HL-60/S4 treated with retinoic acid at 250 ng/mL for 4 days and 3 days (cell line): ENCODE measurements around the gene TENM3.

ENCODE experiments used
- in situ Hi-C: fragments of 300-500 bp; cut with MboI; formaldehyde crosslinking; loops from 2 replicates; pipeline ENCODE4 v1.7.0; 2022; ENCODE audit warnings: low sequenced_read_pairs

TENM3 gene

DNA sequence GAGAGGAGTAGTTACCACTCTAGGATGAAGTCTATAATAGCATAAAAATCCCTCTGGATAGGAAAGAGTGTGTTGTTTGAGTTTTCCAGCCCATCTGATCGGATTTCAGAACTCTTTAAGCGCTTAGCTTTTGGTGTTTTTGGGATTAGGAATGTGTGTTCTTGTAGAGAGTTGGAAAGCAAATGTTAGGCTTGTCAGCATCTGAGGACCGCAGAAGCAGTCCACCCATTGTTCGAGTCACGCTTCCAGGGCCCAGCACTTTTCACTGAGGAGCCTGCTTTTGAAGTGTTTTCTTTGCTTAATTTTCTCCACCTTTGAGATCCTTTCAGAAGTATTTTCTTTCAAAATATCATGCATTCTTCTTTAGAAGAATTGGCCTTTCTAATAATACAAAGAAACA is 306.2 kb downstream of the TENM3 start:
- in situ Hi-C loops, result no loop called here

DNA sequence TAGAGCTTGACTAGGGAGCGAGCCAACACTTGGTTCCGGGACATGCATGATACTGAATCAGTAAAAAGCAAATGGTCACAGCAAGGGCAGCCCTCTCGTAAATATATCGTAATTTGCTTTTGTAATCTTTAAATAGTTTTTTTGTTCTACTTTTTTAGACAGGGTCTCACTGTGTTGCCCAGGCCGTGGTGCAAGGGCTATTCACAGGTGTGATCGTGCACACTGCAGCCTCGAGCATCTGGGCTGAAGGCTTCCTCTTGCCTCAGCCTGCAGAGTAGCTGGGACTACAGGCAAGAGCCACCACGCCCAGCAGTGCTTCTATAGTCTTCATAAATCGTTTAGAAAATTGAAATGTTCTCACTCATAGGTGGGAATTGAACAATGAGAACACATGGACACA is 309.7 kb downstream of the TENM3 start:
- in situ Hi-C loops, result no loop called here

- in situ Hi-C loops, result no loop called here
Measured at GRCh38 chr4:182553653-182554052, 310.5 kb downstream of the TENM3 start.

DNA sequence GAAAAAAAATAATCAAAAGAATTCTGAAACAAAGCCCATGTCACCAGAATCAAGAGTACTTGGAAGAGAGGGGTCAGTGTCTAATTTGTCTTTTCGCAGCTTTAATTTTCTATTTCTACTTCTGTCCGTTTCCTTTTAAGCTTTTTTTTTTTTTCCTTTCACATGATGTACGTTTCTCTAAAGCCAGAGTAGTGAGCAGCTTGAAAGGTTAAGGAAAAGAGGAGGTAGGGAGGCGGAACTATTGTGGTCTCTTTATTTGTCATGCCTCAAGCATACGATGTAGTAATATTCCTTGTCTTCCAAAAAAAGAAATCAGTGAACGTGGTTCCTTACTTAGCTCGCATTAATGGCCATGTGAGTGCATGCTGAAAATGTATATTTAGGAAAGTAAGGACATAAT is 311.5 kb downstream of the TENM3 start:
- in situ Hi-C loops, result no loop called here

GRCh38 chr4:182555997-182556418 is 312.8 kb downstream of the TENM3 start:
- in situ Hi-C loops, result no loop called here

GRCh38 chr4:182556580-182556979 is 313.4 kb downstream of the TENM3 start:
- in situ Hi-C loops, result no loop called here

GRCh38 chr4:182560358-182560757 is 317.2 kb downstream of the TENM3 start:
- in situ Hi-C loops, result no loop called here

DNA sequence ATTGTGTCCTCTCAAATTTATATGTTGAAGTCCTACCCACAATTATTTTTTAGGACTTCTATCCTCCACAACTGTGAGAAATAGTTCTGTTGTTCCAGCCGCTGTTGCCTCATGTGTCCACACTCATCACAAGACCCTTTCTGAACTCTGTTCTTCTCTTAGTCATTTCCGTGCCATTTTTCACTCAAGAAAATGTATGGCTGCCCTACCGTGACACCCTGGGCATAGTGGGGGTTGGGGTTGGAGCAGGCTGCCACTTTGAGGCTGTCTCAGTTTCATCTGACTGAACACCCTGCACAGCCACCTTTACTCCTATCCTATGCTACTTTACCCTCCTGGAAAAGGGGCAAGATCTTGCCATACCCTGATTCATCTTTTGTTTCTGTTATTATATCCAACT is 319.1 kb downstream of the TENM3 start:
- in situ Hi-C loops, result no loop called here

DNA sequence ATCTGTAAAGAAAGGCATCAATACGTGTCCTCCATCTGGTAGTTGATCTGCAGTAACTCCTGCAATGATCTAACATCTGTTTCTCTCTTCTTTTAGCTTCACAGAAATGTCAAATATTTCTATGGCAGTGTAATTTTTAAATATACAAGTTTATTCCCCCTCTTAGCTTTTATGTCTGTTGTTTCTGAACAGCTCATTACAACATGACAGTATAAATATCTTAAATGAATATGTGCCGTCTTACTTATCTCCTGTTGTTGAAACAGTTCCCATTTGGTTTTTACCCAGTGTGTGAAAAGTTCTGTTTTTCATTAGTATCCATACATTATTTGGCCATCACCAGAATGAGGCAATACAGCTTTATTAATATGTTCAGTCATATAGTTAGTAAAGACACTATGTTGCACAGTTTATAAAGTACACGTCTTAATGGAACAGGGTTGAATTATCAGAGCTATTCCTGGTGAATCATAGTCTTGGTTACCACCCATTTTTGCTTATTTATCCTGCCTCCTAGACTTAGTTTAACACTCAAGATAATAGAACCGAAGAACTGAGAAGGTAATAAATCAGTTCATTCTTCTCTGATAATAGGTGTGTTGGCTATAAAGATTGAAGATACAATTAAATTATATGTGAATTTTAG is 321.6 kb downstream of the TENM3 start:
- in situ Hi-C loops, result no loop called here

DNA sequence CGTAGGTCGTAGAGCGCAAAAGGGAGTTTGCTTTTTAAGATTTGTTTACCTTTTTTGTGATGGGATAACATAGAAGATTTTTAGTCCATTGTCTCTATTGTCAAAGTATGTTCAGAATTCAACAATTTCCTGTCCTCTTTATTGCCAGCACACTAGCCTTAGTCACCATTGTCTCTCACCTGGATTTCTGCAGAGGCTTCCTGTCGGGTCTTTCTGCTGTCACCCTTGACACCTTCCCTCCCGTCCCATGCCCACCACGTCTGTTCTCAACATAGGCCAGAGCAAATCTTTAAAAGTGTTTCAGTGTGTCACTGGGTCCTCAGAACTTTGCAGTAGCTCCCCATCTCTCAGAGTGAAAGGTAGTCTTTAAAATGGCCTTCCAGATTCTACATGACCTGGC is 323.9 kb downstream of the TENM3 start:
- in situ Hi-C loops, result no loop called here

GRCh38 chr4:182569561-182569960 is 326.4 kb downstream of the TENM3 start:
- in situ Hi-C loops, result no loop called here

- in situ Hi-C loops, result no loop called here
Measured at GRCh38 chr4:182574706-182575105, 331.5 kb downstream of the TENM3 start.

GRCh38 chr4:182575225-182575624 is 332.0 kb downstream of the TENM3 start:
- in situ Hi-C loops, result no loop called here

- in situ Hi-C loops, result no loop called here
Measured at GRCh38 chr4:182576601-182577289, 333.5 kb downstream of the TENM3 start.

DNA sequence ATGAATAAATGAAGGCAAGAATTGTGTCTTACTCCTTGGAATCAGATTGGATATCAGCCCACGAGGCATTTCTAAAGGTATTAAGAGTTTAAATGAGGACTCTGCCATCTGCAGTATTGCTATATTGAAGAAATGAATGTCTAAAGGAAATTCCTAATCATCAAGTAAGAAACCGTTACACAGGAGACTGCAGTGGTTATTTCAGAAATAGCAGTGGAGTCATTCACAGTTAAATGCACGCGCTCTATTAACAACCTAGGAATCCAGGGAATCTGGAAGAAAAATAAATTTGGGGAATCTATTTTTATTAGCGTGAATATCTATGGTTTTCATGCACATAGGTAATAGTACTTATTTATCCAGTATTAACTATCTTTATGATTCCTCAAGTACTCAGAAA is 334.2 kb downstream of the TENM3 start:
- in situ Hi-C loops, result no loop called here

GRCh38 chr4:182578402-182578801 is 335.2 kb downstream of the TENM3 start:
- in situ Hi-C loops, result no loop called here

DNA sequence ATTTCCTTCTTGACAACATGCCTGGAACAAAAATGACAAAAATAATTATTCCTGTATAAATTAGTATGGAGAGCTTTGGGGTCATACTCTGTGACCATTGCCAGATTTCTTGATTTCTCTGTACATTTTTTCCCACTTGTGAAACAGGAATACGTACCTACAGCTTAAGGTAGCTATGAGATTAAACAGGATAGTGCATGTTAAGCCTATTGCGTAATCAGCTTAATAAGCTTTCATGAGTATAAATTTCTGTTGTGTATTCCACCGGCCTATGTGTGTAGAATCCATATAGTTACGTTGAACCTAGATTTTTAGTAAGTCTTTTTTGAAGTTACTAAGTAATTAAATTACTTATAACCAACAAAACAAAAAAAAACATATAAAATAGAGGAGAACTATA is 339.0 kb downstream of the TENM3 start:
- in situ Hi-C loops, result no loop called here

- in situ Hi-C loops, result no loop called here
Measured at GRCh38 chr4:182583703-182584415, 340.7 kb downstream of the TENM3 start.

- in situ Hi-C loops, result no loop called here
Measured at GRCh38 chr4:182585321-182585720, 342.1 kb downstream of the TENM3 start.

DNA sequence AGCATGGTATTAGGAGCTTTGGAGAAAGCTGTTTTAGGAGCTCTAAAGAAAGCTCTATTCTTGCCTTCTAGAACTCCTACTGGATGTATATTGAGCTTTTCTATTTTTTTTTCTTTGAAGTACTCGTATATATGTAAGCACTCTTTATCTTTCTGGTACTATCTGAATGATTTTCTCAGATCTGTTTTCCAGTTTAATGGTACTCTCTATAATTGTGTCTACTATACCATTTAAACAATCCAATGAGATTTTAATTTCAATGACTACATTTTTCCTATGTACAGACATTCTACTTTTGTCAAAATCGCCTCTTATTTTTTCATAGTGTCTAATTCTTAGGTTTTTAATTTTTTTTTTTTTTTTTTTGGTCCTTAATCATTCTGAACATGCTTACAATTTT is 345.9 kb downstream of the TENM3 start:
- in situ Hi-C loops, result no loop called here

DNA sequence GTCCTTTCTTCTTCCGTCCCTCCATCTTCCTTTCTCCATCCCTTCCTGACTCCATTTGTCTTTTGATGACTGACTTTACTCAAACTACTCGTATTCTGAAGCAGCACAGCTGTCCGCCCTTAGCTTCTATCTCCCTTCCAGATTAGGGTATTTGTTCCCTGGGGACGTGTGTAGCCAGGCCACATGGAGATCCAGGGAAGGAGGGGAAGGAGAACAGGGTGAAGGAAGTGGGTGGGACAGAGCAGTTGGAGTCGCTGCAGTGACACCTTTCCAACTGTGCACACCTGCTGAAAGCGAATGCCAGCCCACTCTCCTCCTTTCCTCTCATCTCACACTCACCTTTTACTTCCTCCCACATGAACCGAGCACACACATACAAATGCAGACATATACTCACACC is 350.2 kb downstream of the TENM3 start:
- in situ Hi-C loops, result no loop called here

DNA sequence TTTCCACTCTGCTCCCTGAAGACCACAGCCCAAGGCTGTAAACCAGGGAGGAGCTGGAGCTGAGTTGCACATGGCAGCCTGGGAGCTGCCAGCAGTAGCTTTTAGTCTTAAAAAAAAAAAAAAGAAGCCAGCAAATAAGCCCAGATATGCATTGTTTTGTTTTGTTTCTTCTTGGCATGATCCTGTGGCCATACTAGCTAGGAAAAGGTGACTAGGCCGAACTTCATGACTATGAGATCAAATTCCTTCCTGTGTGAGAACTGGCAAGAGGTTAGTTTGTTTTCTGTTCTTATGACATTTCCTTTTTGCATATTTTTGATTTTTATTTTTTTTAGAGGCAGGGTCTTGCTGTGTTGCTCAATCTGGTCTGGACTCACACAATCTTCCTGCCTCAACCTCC is 350.7 kb downstream of the TENM3 start:
- in situ Hi-C loops, result no loop called here
